NCI-H1694 (cell line): Measurements from ENCODE around the gene GPR15.

Experiments
- DNase-seq: peaks from one replicate; lab custom pipeline; 2025; lab: John Stamatoyannopoulos, UW

Gene GPR15

DNA sequence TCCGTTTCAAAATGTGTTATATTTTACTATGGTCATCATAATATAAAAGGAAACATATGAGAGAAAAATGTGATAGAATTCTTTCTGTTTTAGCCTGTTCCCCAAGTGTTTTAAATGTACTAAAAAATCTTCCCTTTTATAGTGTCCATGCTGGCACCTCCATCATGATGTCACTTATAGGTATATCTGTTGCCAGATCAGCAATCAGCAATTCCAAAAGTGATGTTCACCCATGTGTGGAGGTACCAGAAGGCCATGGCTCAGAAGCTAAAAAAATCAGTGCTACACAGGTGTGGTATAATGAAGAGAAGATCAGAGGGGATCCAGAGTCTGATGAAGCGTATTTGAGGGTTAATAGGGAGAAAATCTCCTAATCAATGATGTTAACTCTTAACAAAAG lies 1.1 kb upstream of the GPR15 start:
- no peak for DNase-seq

DNA sequence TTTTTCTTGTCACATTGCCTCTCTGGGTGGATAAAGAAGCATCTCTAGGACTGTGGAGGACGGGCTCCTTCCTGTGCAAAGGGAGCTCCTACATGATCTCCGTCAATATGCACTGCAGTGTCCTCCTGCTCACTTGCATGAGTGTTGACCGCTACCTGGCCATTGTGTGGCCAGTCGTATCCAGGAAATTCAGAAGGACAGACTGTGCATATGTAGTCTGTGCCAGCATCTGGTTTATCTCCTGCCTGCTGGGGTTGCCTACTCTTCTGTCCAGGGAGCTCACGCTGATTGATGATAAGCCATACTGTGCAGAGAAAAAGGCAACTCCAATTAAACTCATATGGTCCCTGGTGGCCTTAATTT lies 478 bp downstream of the GPR15 start:
- no peak for DNase-seq

DNA sequence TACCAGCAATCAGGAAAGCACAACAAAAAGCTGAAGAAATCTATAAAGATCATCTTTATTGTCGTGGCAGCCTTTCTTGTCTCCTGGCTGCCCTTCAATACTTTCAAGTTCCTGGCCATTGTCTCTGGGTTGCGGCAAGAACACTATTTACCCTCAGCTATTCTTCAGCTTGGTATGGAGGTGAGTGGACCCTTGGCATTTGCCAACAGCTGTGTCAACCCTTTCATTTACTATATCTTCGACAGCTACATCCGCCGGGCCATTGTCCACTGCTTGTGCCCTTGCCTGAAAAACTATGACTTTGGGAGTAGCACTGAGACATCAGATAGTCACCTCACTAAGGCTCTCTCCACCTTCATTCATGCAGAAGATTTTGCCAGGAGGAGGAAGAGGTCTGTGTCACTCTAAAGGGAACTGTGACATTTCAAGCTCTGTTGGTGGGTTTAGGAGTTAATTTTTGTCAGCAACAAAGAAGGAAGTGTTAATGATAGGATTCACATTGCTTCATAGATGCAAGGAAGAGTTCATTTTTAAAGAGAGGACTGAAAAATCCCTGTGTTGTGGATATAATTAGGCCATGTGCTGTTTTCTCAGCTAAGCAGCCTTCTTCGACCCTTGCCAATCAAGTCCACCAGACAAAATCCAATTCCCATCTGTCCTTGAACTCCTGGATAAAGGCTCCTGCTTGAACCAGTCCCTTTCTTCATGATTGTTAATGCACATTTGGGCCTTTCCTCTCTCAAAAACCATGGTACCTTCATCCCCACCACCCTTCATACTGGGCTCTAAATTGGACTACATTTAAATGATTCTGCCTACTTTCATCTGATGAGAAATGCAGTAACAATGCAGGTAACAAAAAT lies 1.2 kb downstream of the GPR15 start:
- no peak for DNase-seq

DNA sequence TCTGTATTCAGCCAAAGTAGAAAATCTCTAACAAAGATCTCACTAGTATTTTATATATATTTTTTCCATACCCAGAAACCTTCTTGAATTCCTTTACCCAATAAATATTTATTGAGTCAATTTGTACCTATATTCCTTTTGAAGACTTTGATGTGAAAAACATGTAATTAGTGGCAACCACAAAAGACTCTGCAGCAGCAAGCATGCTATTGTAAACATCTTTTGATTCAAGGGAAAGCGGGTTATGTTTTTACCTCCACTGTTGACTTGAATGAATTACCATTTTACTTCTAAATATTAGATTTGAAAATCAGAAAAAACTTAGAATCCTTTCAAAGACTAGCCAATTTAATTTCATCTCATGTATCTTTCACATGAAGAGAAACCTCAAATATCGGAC lies 2.4 kb downstream of the GPR15 start:
- no peak for DNase-seq

DNA sequence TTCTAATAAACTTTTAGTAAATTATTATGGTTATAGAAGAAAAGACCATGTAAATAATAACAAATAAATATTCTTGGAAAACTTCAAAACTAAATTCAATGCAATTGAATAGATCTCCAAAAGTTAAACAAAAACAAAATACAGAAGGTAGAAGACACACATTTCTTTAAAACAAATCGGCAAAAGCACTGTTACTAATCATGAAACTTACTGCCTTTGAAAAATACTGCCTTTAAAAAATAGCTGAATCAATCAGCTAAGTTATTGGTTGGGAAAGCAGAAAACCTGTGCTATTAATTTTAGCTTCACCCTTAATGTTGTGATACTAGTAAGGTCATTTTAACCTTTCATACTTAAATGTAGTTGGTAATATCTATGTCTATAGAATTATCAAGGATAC lies 3.0 kb downstream of the GPR15 start:
- DNase-seq = no peak

DNA sequence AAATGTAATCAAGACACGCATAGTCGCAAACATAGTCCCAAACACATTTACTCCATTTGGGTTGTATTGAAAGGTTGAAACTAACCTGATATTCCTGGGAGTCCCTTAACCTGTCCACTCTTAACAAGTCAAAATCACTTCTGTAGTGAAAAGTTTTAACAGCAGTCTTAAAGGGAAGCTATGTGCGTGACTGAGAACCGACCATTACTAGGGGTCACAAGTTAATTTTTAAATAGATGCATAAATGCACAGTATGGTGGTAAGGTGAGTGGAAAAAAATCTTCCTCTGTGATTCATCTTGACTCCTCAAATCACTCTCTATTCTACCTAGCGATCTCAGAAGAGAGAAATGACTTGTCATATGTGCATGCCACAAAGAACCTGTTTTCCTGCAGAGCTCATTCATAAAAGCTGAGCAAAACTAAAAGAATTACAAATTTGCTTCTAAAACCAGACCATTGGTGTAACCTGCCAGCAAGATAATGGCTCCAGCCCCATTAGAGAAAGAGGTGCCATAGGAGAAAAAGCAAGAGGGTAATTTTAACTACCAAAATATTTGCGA lies 4.8 kb downstream of the GPR15 start:
- DNase-seq = no peak

DNA sequence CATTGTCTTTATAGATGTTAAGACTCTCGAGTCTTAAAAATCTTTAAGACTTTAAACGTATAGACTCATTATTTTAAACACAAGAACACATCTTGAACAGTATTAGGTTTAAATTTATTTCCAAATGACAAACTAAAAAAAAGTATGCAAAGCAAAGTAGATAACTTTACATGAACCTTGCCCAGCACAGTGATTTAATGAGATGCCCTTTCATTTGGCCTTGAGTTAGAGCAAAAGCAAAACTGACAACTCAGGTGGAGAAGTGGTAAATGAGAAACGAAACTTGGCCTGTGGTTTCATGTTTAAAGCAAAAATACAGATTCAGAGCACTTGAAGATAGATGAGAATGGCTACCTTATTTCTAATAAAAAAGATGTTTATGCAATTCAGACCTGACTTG lies 8.6 kb downstream of the GPR15 start:
- no peak for DNase-seq

DNA sequence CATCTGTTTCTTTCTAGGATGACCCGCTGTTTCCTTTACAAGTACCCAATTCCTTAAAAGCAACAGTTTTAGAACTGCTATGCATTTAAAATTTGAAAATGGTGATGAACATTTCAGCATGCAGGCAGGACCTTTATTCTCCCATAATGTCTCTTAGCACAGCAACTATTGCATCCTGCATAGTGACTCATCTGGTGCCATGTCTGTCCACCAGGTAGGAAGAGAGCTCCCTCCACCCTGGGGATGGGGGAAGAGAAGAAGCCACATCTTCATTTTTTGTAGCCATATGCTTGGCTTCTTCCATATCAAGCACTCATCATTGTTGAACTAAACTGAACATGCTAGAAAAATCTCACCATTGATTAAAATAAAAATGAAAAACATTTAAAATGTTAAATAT lies 9.9 kb downstream of the GPR15 start:
- no peak for DNase-seq

DNA sequence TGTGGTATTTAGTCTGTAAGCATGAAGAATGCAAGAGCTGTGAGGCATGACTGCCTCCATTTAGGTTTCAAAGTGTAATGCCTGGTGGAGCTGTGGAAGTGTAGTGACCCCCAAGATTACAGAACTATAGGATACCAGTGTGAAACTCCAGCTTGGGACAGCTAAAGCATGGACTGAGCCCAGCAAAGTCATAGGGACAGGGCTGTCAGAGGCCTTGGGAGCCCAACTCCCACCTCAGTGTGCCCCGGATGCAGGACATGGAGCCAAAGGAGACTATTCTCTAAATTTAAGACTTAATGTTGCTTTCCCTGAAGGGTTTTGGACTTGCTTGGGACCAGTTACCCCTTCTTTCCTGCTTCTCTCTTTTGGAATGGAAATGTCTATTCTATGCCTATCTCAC lies 10.8 kb downstream of the GPR15 start:
- no peak for DNase-seq

DNA sequence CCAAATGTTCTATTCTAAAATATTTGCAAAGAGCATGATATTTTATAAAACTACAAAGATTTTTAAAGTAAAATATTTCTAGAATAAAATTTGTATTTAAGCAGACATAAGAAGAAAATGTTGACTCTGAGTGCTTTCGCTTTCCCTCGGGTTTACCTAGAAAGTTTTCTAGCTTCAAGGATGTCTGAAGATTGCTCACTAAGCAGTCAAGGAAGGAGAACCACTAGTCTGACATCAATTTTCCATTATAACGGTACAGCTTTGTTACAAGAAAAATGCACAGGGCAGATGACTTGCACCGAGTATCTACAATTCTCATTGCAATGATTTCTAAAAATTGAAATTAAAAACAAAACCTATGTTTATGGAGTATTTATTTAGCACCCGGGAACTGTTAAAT lies 14.2 kb downstream of the GPR15 start:
- no peak for DNase-seq

DNA sequence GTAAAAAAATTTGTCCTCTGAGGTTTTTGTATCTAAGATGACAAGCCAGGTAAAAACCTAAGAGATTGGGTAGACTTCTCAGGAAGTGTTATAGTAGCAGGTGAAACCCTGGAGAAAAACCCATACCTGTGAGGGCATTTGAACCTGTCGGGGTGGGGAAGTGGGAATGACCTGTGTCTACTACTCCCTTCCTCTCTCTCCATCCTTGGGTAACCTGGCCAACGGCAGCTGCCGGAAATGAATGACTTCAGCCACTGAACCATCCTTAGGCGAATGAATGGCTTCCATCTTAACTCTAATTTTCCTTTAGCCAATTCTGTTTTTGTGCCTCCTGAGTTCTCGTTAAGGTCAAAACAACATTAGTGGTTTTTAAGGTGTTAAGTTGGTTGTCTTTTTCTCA lies 16.8 kb downstream of the GPR15 start:
- no peak for DNase-seq

DNA sequence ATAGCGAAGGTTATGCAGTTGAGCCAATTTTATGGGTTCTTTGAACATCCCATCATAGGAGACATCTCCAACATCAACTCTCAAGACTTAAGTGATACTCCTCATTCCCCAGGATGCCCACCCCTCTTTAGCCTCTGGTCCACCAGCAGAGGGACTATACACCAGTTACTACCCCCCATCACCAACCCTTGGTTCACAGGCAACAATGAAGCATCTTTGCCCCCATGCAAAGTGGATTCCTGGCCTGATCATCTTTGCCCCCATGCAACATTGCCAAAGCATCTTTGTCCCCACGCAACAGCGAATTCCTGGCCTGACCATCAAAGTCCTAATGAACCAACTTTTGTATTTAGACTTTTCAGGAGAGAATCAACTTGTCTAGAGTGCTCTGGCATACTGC lies 19.1 kb downstream of the GPR15 start:
- no peak for DNase-seq

DNA sequence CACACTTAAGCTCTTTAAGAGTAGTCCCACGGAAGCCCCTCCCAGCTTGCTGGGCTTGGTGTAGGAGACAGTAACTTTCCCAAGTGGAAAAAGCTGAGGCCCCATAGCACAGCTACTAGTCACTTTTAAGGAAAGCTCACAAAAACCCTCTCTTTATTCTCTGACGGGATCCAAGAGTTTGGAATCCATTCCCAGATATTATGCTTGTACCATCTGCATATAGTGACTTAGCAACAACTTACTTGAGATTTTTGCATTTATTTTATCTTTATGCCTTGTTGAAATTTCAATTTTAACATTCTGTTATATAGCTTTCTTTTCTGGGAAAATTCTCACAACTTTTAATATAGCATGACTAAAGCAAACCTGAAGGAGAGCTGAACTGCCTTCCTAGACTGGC lies 19.5 kb downstream of the GPR15 start:
- DNase-seq = no peak

DNA sequence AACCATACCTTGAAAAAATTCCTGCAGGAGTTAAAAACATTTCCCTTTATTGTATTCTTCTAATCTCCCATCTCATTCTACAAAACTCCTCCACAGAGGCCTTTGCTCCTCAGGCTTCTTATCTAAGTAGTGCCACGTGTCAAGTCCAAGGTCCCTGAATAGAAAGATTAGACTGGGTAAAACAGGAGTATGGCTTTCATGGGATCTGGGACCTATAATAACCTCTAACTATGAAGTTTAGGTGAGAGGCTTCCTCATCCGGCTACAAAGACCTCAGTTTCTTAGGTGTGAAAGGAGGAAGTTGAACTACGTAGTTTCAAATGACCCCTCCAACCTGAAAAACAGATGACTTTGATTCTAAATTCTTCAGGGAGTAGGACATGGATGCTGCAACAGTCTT lies 20.0 kb downstream of the GPR15 start:
- no peak for DNase-seq

DNA sequence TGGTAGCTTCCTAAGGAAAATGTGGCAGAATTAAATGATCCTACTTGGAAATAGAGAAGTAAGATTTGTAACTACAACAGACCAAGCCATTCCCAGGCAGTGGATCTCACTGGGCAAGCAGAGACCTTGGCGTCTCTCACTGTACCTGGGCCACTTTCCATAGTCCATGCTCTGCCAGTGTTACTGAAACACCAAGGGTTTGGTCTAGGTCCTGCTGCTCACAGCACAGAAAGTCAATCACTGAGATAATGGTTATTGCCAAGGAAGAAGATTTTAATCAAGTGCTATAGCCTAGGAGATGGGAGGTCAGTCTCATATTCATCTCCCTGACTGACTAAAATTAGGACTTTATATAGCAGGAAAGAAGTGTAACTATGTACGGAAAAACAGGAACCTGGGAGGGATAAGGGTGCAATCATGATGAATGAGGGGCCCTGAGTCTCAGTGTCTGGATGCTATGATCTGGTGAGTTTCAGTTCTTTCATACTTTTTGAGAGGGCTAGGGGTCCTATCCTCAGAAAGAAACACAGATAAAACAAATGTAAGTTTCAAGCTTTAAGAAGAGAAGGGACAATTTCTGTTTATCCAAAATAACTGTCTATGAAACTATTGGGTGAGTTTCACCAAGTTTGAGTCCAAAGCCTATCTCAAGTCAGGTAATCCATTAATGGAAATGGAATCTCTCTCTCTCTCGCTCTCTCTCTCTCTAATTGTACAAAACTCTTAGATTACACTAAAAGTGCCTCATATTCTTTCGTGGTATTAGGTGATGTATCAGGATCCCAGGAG lies 20.6 kb downstream of the GPR15 start:
- DNase-seq = no peak

DNA sequence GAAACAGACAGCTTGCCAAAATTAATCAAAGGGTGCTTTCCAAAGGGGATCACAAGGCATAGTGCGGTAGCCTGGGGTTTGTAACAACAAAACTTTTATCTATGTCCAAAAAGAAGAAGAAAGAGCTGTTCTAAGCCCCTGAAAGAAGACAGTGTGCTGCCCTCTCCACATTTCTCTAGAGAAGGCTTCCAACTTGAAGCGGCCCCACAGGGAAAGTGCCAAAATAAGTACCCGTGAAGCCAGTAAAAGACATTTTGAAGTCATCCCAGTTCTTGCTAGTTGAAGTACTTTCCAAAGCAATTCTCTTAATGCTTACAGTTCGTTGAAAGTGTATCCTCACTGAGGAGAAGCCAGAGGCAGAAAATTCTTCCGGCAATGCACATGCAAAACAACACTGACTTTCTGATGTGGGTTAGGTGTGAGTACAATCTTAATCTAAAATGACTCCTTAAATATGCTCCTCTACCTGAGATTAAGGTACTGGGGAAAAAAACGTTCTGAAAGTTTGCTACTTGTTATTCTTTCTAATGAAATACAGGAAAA lies 21.3 kb downstream of the GPR15 start:
- no peak for DNase-seq

DNA sequence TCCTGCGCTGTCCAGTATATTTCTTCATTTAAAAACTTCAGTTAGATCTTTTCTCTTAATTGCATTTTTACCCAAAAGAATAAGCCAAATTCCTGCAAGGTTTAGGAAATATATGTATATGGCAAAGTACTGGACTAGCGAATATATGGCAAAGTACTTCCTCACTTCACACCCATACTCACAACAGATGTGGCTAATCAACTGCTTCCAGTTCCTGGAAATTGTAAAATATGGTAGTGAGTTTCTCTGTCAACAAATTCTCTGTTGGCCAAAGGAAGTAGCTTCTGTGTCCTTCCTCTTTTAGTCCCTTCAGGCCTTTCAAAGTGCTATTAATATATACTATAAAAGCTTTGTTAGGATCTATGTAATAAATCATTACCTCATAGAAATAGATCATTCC lies 22.0 kb downstream of the GPR15 start:
- DNase-seq = no peak

DNA sequence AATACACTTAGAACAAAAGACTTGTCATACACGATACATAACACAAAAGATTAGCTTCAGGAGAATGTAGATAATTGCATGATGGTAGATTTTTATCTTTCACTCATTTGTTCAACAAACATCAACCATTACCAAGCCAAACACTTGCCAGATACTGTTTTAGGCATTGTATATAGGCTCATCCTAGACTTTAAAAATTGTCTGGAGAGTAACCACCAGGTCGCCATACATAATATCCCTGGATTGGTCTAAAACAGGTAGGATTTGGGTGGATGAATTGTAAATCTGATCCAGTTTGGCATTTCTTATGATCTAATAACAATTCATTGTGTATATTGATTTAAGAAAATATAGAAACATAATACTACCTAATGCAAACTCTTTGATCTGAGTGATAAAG lies 22.8 kb downstream of the GPR15 start:
- DNase-seq = no peak

DNA sequence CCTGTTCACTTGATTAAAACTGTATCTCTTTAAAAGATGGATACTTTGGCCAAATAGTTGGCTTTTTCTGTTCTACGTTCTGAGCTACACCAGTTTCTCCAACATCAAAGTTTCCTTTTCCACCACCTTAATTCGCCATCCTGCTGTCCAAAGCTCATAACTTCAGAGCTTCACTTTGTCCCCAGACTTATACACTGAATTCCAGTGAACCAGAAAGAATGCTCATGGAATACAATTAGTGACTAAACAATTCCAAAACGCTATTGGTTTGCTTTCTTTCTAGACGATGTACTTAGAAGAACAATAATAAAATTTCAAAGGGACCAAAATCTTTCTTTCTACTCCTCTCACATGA lies 23.2 kb downstream of the GPR15 start:
- DNase-seq = no peak

DNA sequence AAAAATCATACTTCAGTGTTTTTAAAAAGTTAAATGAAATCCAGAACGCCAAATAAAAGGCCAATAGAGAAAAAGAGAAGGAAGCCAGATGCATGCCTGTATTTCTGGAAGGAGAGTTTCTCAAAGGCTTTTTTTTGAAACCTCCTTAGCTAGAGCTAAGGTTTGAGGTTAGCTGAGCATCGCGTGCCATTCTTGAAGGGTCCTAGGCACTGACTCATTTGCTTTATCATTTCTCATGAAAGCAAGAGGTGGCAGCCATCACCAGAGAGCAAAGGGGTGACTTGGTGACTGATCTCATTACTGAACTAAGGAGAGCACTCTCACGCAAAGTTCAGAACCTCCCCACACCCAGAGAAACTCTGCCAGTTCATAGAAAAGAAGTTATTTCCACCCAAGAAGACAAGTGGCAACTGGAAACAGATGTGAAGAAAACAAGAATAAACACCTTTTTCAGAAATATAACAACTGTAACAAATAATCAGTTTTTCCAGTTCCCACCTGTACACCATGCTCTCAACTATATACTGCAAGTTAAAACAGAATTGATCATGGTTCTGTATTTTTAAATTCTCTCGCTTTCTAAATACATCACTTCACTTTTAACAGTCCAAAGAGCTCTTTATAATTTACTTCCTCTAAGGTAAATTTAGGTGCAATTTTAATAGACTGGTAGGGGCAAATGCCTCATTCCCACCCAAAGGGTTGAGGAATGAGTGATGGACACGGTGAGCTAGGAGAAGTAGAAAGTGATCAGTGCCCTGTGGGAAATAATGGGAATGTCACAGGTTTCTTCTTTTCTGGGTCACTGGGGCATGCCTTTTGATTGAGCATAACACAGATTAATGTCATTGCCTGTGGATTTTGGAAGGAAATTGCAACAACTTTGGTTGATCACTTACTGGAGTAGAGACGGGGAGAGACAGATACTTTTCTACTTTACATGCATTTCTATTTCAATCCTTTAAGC lies 24.7 kb downstream of the GPR15 start:
- no peak for DNase-seq

DNA sequence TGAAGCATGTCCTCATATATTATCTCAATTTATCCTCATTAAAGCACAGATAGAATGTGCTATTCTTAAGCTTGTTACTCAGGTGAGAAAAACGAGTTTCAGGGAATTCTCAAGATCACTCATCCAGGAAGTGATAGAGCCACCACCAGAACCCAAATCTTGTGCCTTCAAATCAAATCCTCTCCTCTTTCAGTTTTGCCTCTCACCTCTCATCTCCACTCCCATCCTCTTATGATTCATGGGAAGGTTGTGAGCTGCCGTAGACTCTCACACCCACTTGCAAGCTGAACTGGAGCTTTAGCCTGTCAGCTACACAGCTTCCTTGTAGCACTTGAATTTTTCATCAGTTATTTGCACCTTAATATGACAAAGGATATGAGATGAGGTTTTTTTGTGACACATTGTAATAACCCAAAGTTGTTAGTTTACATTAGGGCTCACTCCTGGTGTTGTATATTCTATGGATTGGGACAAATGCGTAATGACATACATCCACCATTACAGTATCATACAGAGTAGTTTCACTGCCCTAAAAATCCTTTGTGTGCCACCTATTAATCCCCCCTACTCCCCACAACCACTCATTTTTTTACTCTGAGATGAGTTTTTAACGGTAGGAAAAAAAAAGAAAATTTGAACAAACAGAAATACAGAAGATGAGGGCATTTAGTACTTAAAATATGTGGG lies 25.7 kb downstream of the GPR15 start:
- DNase-seq = no peak
